ENCODE data around the gene CRYAB. TPM values are rescaled to one million over a fixed set of nuclear protein-coding genes. Genes with fewer than 3 reads are reported as not detected.

Gene CRYAB
- total and polyA plus RNA-seq, 4 donors = 323 to 2,347 (median 592) TPM

GRCh38 chr11:111946499-111946898, 34.9 kb upstream of the CRYAB start:
- WGBS, 2 donors = 2 to 13% methylated on average over 3 of the region's 3 CpGs
- ATAC-seq (ENCODE audit: low FRiP score) = no peak
- peak in 1 of 2 donors; percentile 46 for DNase-seq
- Histone ChIP-seq H3K27ac (ENCODE audit: low read depth in 1 of 2, low read length in 2 of 2) (peak overlapping the region in 1 of 2 donors; percentile 71), H3K4me1 (ENCODE audit: control insufficient read depth in 1 of 2, insufficient read depth in 2 of 2, low read length in 2 of 2) (peaks cover 0 to 9% of the 10 kb centered on the region in 2 donors), H3K9me3 (ENCODE audit: control insufficient read depth, low read length) (no peaks in the 10 kb centered on the region), H3K4me3 (ENCODE audit: low read length in 2 of 2) (no peak overlapping the region), H3K27me3 (ENCODE audit: control insufficient read depth in 1 of 2, insufficient read depth in 2 of 2, low read length in 1 of 2) (no peaks in the 10 kb centered on the region), H3K36me3 (ENCODE audit: control insufficient read depth in 1 of 2, insufficient read depth in 2 of 2, low read length in 1 of 2) (no peaks in the 10 kb centered on the region)
- intact Hi-C loops (cut with DNase I) = no loop called here

- ATAC-seq (ENCODE audit: low FRiP score) (peak; percentile 17), DNase-seq (no peak)
- H3K4me3 ChIP-seq (ENCODE audit: low read length in 2 of 2) = no peak overlapping the region
- peaks cover 0 to 9% of the 10 kb centered on the region in 2 donors for H3K4me1 ChIP-seq (ENCODE audit: control insufficient read depth in 1 of 2, insufficient read depth in 2 of 2, low read length in 2 of 2)
- no peaks in the 10 kb centered on the region for H3K27me3 ChIP-seq (ENCODE audit: control insufficient read depth in 1 of 2, insufficient read depth in 2 of 2, low read length in 1 of 2)
- intact Hi-C loops (cut with DNase I) = no loop called here
- H3K9me3 ChIP-seq (ENCODE audit: control insufficient read depth, low read length) = no peaks in the 10 kb centered on the region
- WGBS, 2 donors = 16 to 29% methylated on average over 1 of the region's 1 CpG
- peak overlapping the region; percentile 77 to 91 for H3K27ac ChIP-seq (ENCODE audit: low read depth in 1 of 2, low read length in 2 of 2)
- H3K36me3 ChIP-seq (ENCODE audit: control insufficient read depth in 1 of 2, insufficient read depth in 2 of 2, low read length in 1 of 2) = no peaks in the 10 kb centered on the region
These were observed 33.6 kb upstream of the CRYAB start for GRCh38 chr11:111945198-111945597.

DNA sequence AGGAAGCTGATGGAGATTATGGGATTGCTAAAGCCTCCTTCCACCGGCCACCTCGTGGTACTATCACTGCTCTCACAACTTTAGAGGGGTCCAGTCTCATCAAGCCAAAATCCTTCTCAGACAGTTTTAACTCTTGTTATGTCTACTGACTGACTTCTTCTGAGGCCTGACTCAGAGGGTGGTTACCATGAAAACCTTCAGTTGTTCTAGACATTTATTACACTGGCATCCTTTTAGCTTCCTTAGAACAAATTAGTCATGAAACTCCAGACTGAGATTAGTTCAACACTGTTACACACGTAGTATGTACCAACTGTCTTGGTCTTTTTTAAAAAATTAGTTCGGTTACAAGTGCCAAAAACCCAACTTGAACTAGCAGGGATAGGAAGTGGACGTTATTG, 33.1 kb upstream of the CRYAB start:
- ATAC-seq (ENCODE audit: low FRiP score) (peak; percentile 71), DNase-seq (no peak)
- Histone ChIP-seq H3K36me3 (ENCODE audit: control insufficient read depth in 1 of 2, insufficient read depth in 2 of 2, low read length in 1 of 2) (no peaks in the 10 kb centered on the region), H3K9me3 (ENCODE audit: control insufficient read depth, low read length) (no peaks in the 10 kb centered on the region), H3K4me3 (ENCODE audit: low read length in 2 of 2) (no peak overlapping the region), H3K27me3 (ENCODE audit: control insufficient read depth in 1 of 2, insufficient read depth in 2 of 2, low read length in 1 of 2) (no peaks in the 10 kb centered on the region), H3K27ac (ENCODE audit: low read depth in 1 of 2, low read length in 2 of 2) (peak overlapping the region; percentile 91 to 98), H3K4me1 (ENCODE audit: control insufficient read depth in 1 of 2, insufficient read depth in 2 of 2, low read length in 2 of 2) (peaks cover 0 to 9% of the 10 kb centered on the region in 2 donors)
- intact Hi-C loops (cut with DNase I) = no loop called here
- 4 to 8% methylated on average over 5 of the region's 5 CpGs for WGBS, 2 donors

DNA sequence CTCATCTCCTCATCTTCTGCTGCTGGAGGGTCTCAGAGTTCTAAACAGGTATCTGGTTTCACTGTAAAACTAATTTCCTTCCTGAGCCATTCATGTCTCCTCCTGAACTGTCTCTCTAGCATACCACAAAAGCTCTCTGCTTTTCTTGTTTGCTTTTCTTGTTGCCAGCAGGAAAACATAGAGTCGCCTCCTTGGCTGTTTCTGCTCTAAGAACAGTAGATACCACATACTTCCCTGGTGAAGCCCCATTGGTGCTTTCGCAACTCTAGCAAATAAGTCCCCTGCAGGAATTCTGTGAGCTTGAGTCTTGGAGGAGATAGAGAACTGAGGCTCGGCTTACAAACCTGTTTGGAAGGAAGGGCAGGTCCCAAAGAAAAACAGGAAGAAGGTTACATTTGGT, 32.6 kb upstream of the CRYAB start:
- Histone ChIP-seq H3K36me3 (ENCODE audit: control insufficient read depth in 1 of 2, insufficient read depth in 2 of 2, low read length in 1 of 2) (no peaks in the 10 kb centered on the region), H3K27me3 (ENCODE audit: control insufficient read depth in 1 of 2, insufficient read depth in 2 of 2, low read length in 1 of 2) (no peaks in the 10 kb centered on the region), H3K27ac (ENCODE audit: low read depth in 1 of 2, low read length in 2 of 2) (peak overlapping the region; percentile 90 to 98), H3K4me3 (ENCODE audit: low read length in 2 of 2) (no peak overlapping the region), H3K4me1 (ENCODE audit: control insufficient read depth in 1 of 2, insufficient read depth in 2 of 2, low read length in 2 of 2) (peaks cover 0 to 9% of the 10 kb centered on the region in 2 donors), H3K9me3 (ENCODE audit: control insufficient read depth, low read length) (no peaks in the 10 kb centered on the region)
- ATAC-seq (ENCODE audit: low FRiP score) (no peak), DNase-seq (no peak)
- WGBS, 2 donors = 3 to 5% methylated on average over 3 of the region's 3 CpGs
- intact Hi-C loops (cut with DNase I) = no loop called here

DNA sequence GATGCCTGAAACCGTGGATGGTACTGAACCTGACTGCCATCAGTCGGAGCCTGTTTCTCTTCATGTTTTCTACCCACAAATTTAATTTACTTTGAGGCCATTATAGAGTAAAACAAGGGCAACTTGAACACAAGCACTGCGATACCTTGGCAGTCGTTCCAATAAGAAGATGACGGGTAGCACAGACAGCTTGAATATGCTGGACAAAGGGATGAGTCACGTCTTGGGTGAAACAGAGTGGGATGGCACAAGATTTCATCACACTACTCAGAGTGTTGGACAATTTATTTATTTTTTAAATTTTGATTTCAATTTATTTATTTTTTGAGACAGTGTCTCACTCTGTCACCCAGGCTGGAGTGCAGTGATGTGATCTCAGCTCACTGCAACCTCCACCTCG, 31.3 kb upstream of the CRYAB start:
- 95 to 96% methylated on average over 7 of the region's 7 CpGs for WGBS, 2 donors

DNA sequence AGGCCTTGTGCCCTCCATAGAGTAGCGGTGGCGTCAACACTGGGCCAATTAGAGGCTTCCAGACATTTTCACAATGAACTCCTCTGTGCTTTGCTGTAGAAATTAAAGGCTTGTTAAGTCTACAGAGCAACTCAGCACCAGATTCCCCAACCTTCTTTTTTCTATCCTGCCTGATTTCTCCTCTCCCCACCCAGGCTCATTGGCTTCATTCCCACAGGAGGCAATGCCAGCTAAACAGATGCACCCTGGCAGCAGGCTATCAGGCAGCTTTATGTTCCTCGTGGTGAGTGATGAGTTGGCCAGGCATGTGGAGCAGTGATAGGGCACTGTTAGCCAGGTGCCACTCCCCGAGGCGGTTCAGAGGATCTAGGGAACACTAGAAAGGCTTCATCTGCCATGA, 30.4 kb upstream of the CRYAB start:
- H3K36me3 ChIP-seq (ENCODE audit: control insufficient read depth in 1 of 2, insufficient read depth in 2 of 2, low read length in 1 of 2) = no peaks in the 10 kb centered on the region
- H3K4me1 ChIP-seq (ENCODE audit: control insufficient read depth in 1 of 2, insufficient read depth in 2 of 2, low read length in 2 of 2) = peaks cover 0 to 9% of the 10 kb centered on the region in 2 donors
- no peaks in the 10 kb centered on the region for H3K9me3 ChIP-seq (ENCODE audit: control insufficient read depth, low read length)
- DNase-seq (no peak), ATAC-seq (ENCODE audit: low FRiP score) (no peak)
- H3K4me3 ChIP-seq (ENCODE audit: low read length in 2 of 2) = no peak overlapping the region
- H3K27ac ChIP-seq (ENCODE audit: low read depth in 1 of 2, low read length in 2 of 2) = no peak overlapping the region
- WGBS, 2 donors = 79 to 81% methylated on average over 5 of the region's 5 CpGs
- intact Hi-C loops (cut with DNase I) = no loop called here
- H3K27me3 ChIP-seq (ENCODE audit: control insufficient read depth in 1 of 2, insufficient read depth in 2 of 2, low read length in 1 of 2) = no peaks in the 10 kb centered on the region

More for the DNA sequence above, 31.3 kb upstream of the CRYAB start:
- H3K9me3 ChIP-seq (ENCODE audit: control insufficient read depth, low read length) = no peaks in the 10 kb centered on the region
- H3K4me1 ChIP-seq (ENCODE audit: control insufficient read depth in 1 of 2, insufficient read depth in 2 of 2, low read length in 2 of 2) = peaks cover 0 to 9% of the 10 kb centered on the region in 2 donors
- no peaks in the 10 kb centered on the region for H3K27me3 ChIP-seq (ENCODE audit: control insufficient read depth in 1 of 2, insufficient read depth in 2 of 2, low read length in 1 of 2)
- H3K27ac ChIP-seq (ENCODE audit: low read depth in 1 of 2, low read length in 2 of 2) = peak overlapping the region in 1 of 2 donors; percentile 30
- DNase-seq = no peak
- intact Hi-C loops (cut with DNase I) = no loop called here
- no peak overlapping the region for H3K4me3 ChIP-seq (ENCODE audit: low read length in 2 of 2)
- ATAC-seq (ENCODE audit: low FRiP score) = no peak
- H3K36me3 ChIP-seq (ENCODE audit: control insufficient read depth in 1 of 2, insufficient read depth in 2 of 2, low read length in 1 of 2) = no peaks in the 10 kb centered on the region

DNA sequence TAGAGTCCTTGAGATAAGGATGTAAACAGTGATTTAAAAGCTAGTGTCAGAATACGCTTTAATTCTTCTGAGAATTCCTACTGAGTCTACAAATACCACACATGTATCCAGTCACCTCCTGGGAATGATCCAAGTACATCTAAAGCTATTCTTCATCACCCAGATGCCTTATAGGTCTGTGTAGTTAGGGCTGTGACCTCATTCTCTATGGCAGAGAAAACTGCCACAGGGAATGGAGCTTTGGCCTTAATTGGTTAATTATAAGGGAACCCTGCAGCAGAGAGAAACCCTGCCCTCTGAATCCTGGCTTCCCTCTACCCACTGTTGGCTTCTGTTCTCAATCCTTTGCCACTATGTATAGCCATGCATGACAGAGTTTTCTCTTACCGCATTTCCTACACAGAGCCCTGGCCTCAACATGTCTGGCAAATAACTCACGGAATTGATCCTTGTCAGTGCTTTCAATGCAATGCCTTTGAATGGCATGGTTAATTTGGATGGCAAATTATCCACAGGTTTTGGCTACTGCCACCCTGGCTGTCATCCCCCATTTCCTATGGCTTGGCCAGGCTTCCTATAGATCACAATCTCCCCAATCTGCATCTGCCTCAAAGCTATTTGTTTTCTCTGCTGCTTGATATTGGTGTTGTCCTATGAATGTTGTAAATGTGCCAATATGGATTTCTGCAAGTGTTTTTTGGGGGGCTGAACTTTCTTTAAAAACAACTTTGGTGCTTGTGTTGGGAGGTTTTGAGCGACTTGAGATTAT, 28.4 kb upstream of the CRYAB start:
- Histone ChIP-seq H3K27ac (ENCODE audit: low read depth in 1 of 2, low read length in 2 of 2) (no peak overlapping the region), H3K9me3 (ENCODE audit: control insufficient read depth, low read length) (no peaks in the 10 kb centered on the region), H3K4me3 (ENCODE audit: low read length in 2 of 2) (no peak overlapping the region), H3K27me3 (ENCODE audit: control insufficient read depth in 1 of 2, insufficient read depth in 2 of 2, low read length in 1 of 2) (no peaks in the 10 kb centered on the region), H3K36me3 (ENCODE audit: control insufficient read depth in 1 of 2, insufficient read depth in 2 of 2, low read length in 1 of 2) (no peaks in the 10 kb centered on the region), H3K4me1 (ENCODE audit: control insufficient read depth in 1 of 2, insufficient read depth in 2 of 2, low read length in 2 of 2) (peaks cover 0 to 9% of the 10 kb centered on the region in 2 donors)
- intact Hi-C loops (cut with DNase I) = loop anchor here in 1 of 2 donors (5.0 kb wide), 1 partner anchor 37 kb away; no protein-coding TSS in a partner anchor
- WGBS, 2 donors = 84 to 85% methylated on average over 4 of the region's 4 CpGs
- ATAC-seq (ENCODE audit: low FRiP score) = no peak
- DNase-seq = no peak

DNA sequence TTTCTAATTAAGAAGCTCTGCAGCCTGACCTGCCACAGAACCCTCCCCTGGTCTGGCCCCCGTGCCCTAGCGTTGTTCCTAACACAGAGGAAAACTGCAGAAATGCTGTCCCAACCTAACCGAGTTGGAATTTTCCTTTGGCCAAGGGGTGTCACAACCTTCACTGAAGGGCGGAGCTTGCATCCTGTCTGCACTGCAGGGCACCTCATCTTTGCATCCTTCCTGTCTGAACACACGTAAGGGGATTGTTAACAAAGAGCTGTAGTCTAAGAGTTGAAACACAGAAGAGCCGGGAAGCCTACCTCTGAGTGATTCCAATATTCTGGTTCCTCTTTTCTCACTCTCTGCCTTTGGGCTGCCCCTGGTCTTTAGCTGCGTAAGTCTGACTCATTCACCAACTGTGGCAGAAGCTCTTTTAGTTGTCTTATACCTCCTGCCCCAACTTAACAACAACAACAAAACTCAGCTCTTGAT, 27.2 kb upstream of the CRYAB start:
- intact Hi-C loops (cut with DNase I) = loop anchor here in 1 of 2 donors (5.0 kb wide), 1 partner anchor 39 kb away; no protein-coding TSS in a partner anchor
- peak overlapping the region; percentile 44 to 67 for H3K27ac ChIP-seq (ENCODE audit: low read depth in 1 of 2, low read length in 2 of 2)
- no peak overlapping the region for H3K4me3 ChIP-seq (ENCODE audit: low read length in 2 of 2)
- H3K9me3 ChIP-seq (ENCODE audit: control insufficient read depth, low read length) = no peaks in the 10 kb centered on the region
- 14 to 20% methylated on average over 7 of the region's 7 CpGs for WGBS, 2 donors
- peaks cover 0 to 2% of the 10 kb centered on the region in 2 donors for H3K4me1 ChIP-seq (ENCODE audit: control insufficient read depth in 1 of 2, insufficient read depth in 2 of 2, low read length in 2 of 2)
- ATAC-seq (ENCODE audit: low FRiP score) (peak; percentile 36), DNase-seq (no peak)
- no peaks in the 10 kb centered on the region for H3K27me3 ChIP-seq (ENCODE audit: control insufficient read depth in 1 of 2, insufficient read depth in 2 of 2, low read length in 1 of 2)
- H3K36me3 ChIP-seq (ENCODE audit: control insufficient read depth in 1 of 2, insufficient read depth in 2 of 2, low read length in 1 of 2) = no peaks in the 10 kb centered on the region

GRCh38 chr11:111937844-111938243, 26.3 kb upstream of the CRYAB start:
- Histone ChIP-seq H3K4me1 (ENCODE audit: control insufficient read depth in 1 of 2, insufficient read depth in 2 of 2, low read length in 2 of 2) (peaks cover 0 to 2% of the 10 kb centered on the region in 2 donors), H3K9me3 (ENCODE audit: control insufficient read depth, low read length) (no peaks in the 10 kb centered on the region), H3K27ac (ENCODE audit: low read depth in 1 of 2, low read length in 2 of 2) (peak overlapping the region; percentile 50 to 62), H3K4me3 (ENCODE audit: low read length in 2 of 2) (peak overlapping the region in 1 of 2 donors; percentile 57), H3K27me3 (ENCODE audit: control insufficient read depth in 1 of 2, insufficient read depth in 2 of 2, low read length in 1 of 2) (no peaks in the 10 kb centered on the region), H3K36me3 (ENCODE audit: control insufficient read depth in 1 of 2, insufficient read depth in 2 of 2, low read length in 1 of 2) (no peaks in the 10 kb centered on the region)
- ATAC-seq (ENCODE audit: low FRiP score) = peak; percentile 46
- intact Hi-C loops (cut with DNase I) = loop anchor here (2.0 to 5.0 kb wide), 2 partner anchors 39 kb away; no protein-coding TSS in a partner anchor
- DNase-seq = no peak
- WGBS, 2 donors = 64 to 72% methylated on average over 7 of the region's 7 CpGs
